Activated CD8-positive, alpha-beta T cell treated with anti-CD3 and anti-CD28 coated beads for 36 hours (primary cell): Measurements from ENCODE around the gene KDM1B. TPM values are rescaled to one million over a fixed set of nuclear protein-coding genes. Genes with fewer than 3 reads are reported as not detected.

Source experiments
- ATAC-seq: fragments of 200-7000 bp; cut with Tn5 transposase; one replicate; pipeline ENCODE4 v1.10.0; 2021; ENCODE audit warnings: mild to moderate bottlenecking, moderate library complexity
- CTCF ChIA-PET: fragments of 350-600 bp; sonication (Branson Sonifier 250); formaldehyde crosslinking; loops from one replicate; lab custom pipeline; 2021; ENCODE audit warnings: antibody characterized with exemption; lab: Charles Lee
- POLR2A ChIA-PET: fragments of 350-600 bp; sonication (Branson Sonifier 250); formaldehyde crosslinking; loops from one replicate; lab custom pipeline; 2021; ENCODE audit warnings: antibody characterized with exemption; lab: Charles Lee
- DNase-seq: peaks from one replicate; pipeline ENCODE4 v3.0.0-alpha.2; 2020
- H3K27ac Mint-ChIP-seq: one replicate; pipeline ENCODE4 v1.8.0; 2021; ENCODE audit warnings: mild to moderate bottlenecking, mixed read lengths
- H3K27me3 Mint-ChIP-seq: one replicate; pipeline ENCODE4 v1.8.0; 2021; ENCODE audit warnings: mixed read lengths
- H3K36me3 Mint-ChIP-seq: one replicate; pipeline ENCODE4 v1.8.0; 2021; ENCODE audit warnings: low read depth, mixed read lengths
- H3K4me1 Mint-ChIP-seq: one replicate; pipeline ENCODE4 v1.8.0; 2021; ENCODE audit warnings: low read depth, mixed read lengths
- H3K4me3 Mint-ChIP-seq: one replicate; pipeline ENCODE4 v1.8.0; 2021; ENCODE audit warnings: mild to moderate bottlenecking, moderate library complexity, mixed read lengths
- H3K9me3 Mint-ChIP-seq: one replicate; pipeline ENCODE4 v1.8.0; 2021; ENCODE audit warnings: mixed read lengths
- CTCF ChIP-seq: fragments of 200-600 bp; IDR thresholded peaks from one replicate; pipeline ENCODE4 v1.8.0; 2022; ENCODE audit warnings: antibody characterized with exemption, mild to moderate bottlenecking
- intact Hi-C: fragments of 100-400 bp; cut with micrococcal nuclease; formaldehyde crosslinking; loops from one replicate; pipeline ENCODE4 v1.10.0; 2022
- total RNA-seq, 2 experiments: library from RNA; stranded (reverse); gene quantifications; one replicate each; pipeline ENCODE4 v1.2.3, GENCODE V29; 2021

Gene KDM1B
- total RNA-seq, 2 experiments from 2014 or later: 10.9 to 12.2 TPM

GRCh38 chr6:18249271-18249670, 94.0 kb downstream of the KDM1B start:
- peaks cover 4% of the 10 kb centered on the region for H3K9me3 Mint-ChIP-seq
- ChIA-PET POLR2A (interaction anchor here (1.2 to 2.1 kb wide), 2 partner anchors 12 to 15 kb away, joined by 6 to 9 read pairs; partner anchors contain the start of gene DEK), CTCF (no interaction called here)

GRCh38 chr6:18253635-18254034, 98.4 kb downstream of the KDM1B start:
- ChIA-PET POLR2A (interaction anchor here (1.2 to 1.6 kb wide), 2 partner anchors 9 to 12 kb away, joined by 4 to 5 read pairs; no protein-coding TSS in a partner anchor), CTCF (no interaction called here)
- TF ChIP-seq CTCF: no peak
- Mint-ChIP-seq H3K27ac (no peak overlapping the region), H3K9me3 (no peaks in the 10 kb centered on the region), H3K4me3 (no peak overlapping the region), H3K27me3 (no peaks in the 10 kb centered on the region), H3K4me1 (peaks cover 17% of the 10 kb centered on the region), H3K36me3 (peaks cover 66% of the 10 kb centered on the region)
- DNase-seq: no peak
- no peak for ATAC-seq
- intact Hi-C loops: no loop called here

More at GRCh38 chr6:18249271-18249670, 94.0 kb downstream of the KDM1B start:
- no peak overlapping the region for H3K27ac Mint-ChIP-seq
- no peak overlapping the region for H3K4me3 Mint-ChIP-seq
- H3K27me3 Mint-ChIP-seq: no peaks in the 10 kb centered on the region
- peaks cover 75% of the 10 kb centered on the region for H3K36me3 Mint-ChIP-seq
- peaks cover 38% of the 10 kb centered on the region for H3K4me1 Mint-ChIP-seq
- intact Hi-C loops: no loop called here
- ATAC-seq: no peak
- no peak for DNase-seq
- TF ChIP-seq CTCF: no peak

- Mint-ChIP-seq H3K27me3 (no peaks in the 10 kb centered on the region), H3K9me3 (no peaks in the 10 kb centered on the region), H3K36me3 (peaks cover 64% of the 10 kb centered on the region), H3K4me3 (no peak overlapping the region), H3K27ac (no peak overlapping the region), H3K4me1 (peaks cover 23% of the 10 kb centered on the region)
- intact Hi-C loops: no loop called here
- TF ChIP-seq CTCF: no peak
- no peak for DNase-seq
- ATAC-seq: no peak
- POLR2A ChIA-PET: interaction anchor here (0.9 to 1.6 kb wide), 3 partner anchors 8 to 13 kb away, joined by 3 to 5 read pairs (median 4); no protein-coding TSS in a partner anchor
- CTCF ChIA-PET: no interaction called here
Observed at GRCh38 chr6:18254793-18255192, 99.6 kb downstream of the KDM1B start.

- peaks cover 40% of the 10 kb centered on the region for H3K4me1 Mint-ChIP-seq
- ATAC-seq (no peak), DNase-seq (no peak)
- CTCF ChIA-PET: interaction anchor here (1.0 kb wide), 1 partner anchor 13 kb away, joined by 3 read pairs; no protein-coding TSS in a partner anchor
- POLR2A ChIA-PET: interaction anchor here (1.2 to 1.8 kb wide), 2 partner anchors 9 to 13 kb away, joined by 7 to 10 read pairs; no protein-coding TSS in a partner anchor
- intact Hi-C loops: loop anchor here (5.0 kb wide), 1 partner anchor 103 kb away; the partner anchor contains the start of genes KDM1B and TPMT
- H3K27me3 Mint-ChIP-seq: no peaks in the 10 kb centered on the region
- H3K4me3 Mint-ChIP-seq: peak overlapping the region; percentile 90
- peaks cover 74% of the 10 kb centered on the region for H3K36me3 Mint-ChIP-seq
- TF ChIP-seq CTCF: no peak
- H3K27ac Mint-ChIP-seq: peak overlapping the region; percentile 69
- H3K9me3 Mint-ChIP-seq: no peaks in the 10 kb centered on the region
Observed at GRCh38 chr6:18259675-18260447, 104.6 kb downstream of the KDM1B start.
